ENCODE measurements around the gene PTPRT. TPM values are rescaled to one million over a fixed set of nuclear protein-coding genes. Genes with fewer than 3 reads are reported as not detected.

PTPRT gene
- total RNA-seq, 1 experiment from 2014 or later, result not detected

DNA sequence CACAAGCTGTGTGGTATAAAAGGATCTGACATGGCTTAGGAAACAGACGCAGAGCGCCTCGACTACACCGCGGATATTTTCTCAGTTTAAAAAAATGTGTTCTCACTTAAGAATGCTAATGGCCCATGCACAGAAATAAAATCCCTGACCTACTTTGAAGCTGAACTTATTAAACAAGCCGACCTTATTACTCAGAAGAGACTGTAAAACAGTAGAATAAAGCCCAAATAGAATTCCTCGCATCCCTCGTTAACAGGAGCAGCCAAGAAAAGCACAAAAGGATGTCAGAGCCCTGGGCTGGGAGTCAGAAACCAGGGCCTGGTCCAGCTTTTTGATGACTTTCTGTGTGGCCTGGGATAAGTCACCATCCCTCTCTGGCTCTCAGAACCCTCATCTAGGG, 489.3 kb downstream of the PTPRT start:
- RAD21 ChIA-PET (ENCODE audit: low non-redundant PET in 1 of 2, low total read pairs in 2 of 2, uncharacterized antibody in 2 of 2, unreplicated experiment in 2 of 2), result no interaction called here
- TF ChIP-seq EZH2phosphoT487 (IDR thresholded peaks at IDR 0.05; ENCODE audit: borderline replicate concordance) (no peak), TCF7L2 (IDR thresholded peaks at IDR 0.05; ENCODE audit: borderline replicate concordance, extremely low read depth, insufficient read depth, insufficient read length) (no peak), ZFX (IDR thresholded peaks at IDR 0.05) (no peak), RAD21 (IDR thresholded peaks at IDR 0.05; ENCODE audit: low read depth) (no peak), FOSL1 (IDR thresholded peaks at IDR 0.05; ENCODE audit: low read depth) (no peak)

DNA sequence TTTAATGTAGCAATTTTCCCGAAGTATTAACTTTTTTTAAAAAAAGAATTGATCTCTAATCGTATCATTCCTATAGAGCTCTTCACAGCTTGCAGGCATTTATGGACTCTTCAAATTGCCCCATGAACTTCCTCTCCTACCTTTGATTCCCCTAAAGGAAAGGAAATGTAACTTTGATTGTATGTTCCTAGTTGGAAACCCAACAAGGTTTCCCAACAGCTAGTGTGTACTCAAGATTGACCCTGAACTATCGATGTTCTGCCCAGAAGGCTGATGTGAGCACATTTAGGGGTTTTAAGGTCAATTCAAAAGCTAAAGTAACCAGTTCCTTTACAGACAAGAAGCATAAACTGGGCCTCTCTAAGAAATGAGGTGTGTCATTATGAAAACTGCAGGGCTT, 491.7 kb downstream of the PTPRT start:
- no peaks in the 10 kb centered on the region for H3K79me2 ChIP-seq (ENCODE audit: insufficient read depth, low read length)
- H3K36me3 ChIP-seq (ENCODE audit: control insufficient read depth in 1 of 2, insufficient read depth in 2 of 2, low read length in 2 of 2), result no peaks in the 10 kb centered on the region
- CTCF ChIA-PET, result no interaction called here
- DNase-seq (ENCODE audit: low read depth, low spot score), result no peak
- no TSS peak for BruUV-seq (replicated peaks)
- intact Hi-C loops (cut with micrococcal nuclease), result no loop called here
- RAD21 ChIA-PET (ENCODE audit: low non-redundant PET in 1 of 2, low total read pairs in 2 of 2, uncharacterized antibody in 2 of 2, unreplicated experiment in 2 of 2), result no interaction called here
- no peak overlapping the region for H3K9ac ChIP-seq (ENCODE audit: low read length)
- H2AFZ ChIP-seq (ENCODE audit: low read depth, low read length, poor library complexity, severe bottlenecking), result no peak overlapping the region
- H3K27ac ChIP-seq (ENCODE audit: low read depth, low read length), result no peak overlapping the region
- ATAC-seq, result no peak
- H3K9me2 ChIP-seq (ENCODE audit: insufficient read depth), result no peaks in the 10 kb centered on the region
- H3K4me2 ChIP-seq (ENCODE audit: low read length), result no peak overlapping the region
- H3K4me1 ChIP-seq (ENCODE audit: control insufficient read depth in 1 of 2, insufficient read depth in 2 of 2, low read length in 2 of 2), result no peaks in the 10 kb centered on the region
- no peaks in the 10 kb centered on the region for H4K20me1 ChIP-seq (ENCODE audit: insufficient read depth)
- H3K4me3 ChIP-seq (replicated peaks in 1 of 2; ENCODE audit: low read depth in 1 of 2, low read length in 2 of 2), result no peak overlapping the region
- H3K27me3 ChIP-seq (ENCODE audit: insufficient read depth, low read length), result no peaks in the 10 kb centered on the region
- peaks cover 5 to 36% of the 10 kb centered on the region in 2 experiments; a peak in 2 of 4 replicates for H3K9me3 ChIP-seq (ENCODE audit: control insufficient read depth in 1 of 2, insufficient read depth in 1 of 2, low read depth in 1 of 2, low read length in 2 of 2)
- POLR2A ChIA-PET, result no interaction called here
- TF ChIP-seq JUND (IDR thresholded peaks at IDR 0.05) (no peak), ZBTB33 (IDR thresholded peaks at IDR 0.05; ENCODE audit: extremely low read depth, insufficient replicate concordance, low read length) (no peak), FOSL1 (IDR thresholded peaks at IDR 0.05; ENCODE audit: low read depth) (no peak), ELF1 (IDR thresholded peaks at IDR 0.05; ENCODE audit: borderline replicate concordance, low read depth) (no peak), SRF (IDR thresholded peaks at IDR 0.05; ENCODE audit: low read depth) (no peak), RAD21 (IDR thresholded peaks at IDR 0.05; ENCODE audit: low read depth) (no peak), SIN3A (IDR thresholded peaks at IDR 0.05; ENCODE audit: low read depth) (no peak), POLR2A (IDR thresholded peaks at IDR 0.05; ENCODE audit: borderline replicate concordance, extremely low read depth, insufficient read depth, insufficient read length) (no peak), POLR2AphosphoS5 (IDR thresholded peaks at IDR 0.05; ENCODE audit: low read depth, low read length) (no peak), SP1 (IDR thresholded peaks at IDR 0.05; ENCODE audit: low read depth) (no peak), EGR1 (IDR thresholded peaks at IDR 0.05; ENCODE audit: low read depth) (no peak), CEBPB (IDR thresholded peaks at IDR 0.05; ENCODE audit: low read depth) (no peak)
- TF ChIP-seq, protein P1, sequence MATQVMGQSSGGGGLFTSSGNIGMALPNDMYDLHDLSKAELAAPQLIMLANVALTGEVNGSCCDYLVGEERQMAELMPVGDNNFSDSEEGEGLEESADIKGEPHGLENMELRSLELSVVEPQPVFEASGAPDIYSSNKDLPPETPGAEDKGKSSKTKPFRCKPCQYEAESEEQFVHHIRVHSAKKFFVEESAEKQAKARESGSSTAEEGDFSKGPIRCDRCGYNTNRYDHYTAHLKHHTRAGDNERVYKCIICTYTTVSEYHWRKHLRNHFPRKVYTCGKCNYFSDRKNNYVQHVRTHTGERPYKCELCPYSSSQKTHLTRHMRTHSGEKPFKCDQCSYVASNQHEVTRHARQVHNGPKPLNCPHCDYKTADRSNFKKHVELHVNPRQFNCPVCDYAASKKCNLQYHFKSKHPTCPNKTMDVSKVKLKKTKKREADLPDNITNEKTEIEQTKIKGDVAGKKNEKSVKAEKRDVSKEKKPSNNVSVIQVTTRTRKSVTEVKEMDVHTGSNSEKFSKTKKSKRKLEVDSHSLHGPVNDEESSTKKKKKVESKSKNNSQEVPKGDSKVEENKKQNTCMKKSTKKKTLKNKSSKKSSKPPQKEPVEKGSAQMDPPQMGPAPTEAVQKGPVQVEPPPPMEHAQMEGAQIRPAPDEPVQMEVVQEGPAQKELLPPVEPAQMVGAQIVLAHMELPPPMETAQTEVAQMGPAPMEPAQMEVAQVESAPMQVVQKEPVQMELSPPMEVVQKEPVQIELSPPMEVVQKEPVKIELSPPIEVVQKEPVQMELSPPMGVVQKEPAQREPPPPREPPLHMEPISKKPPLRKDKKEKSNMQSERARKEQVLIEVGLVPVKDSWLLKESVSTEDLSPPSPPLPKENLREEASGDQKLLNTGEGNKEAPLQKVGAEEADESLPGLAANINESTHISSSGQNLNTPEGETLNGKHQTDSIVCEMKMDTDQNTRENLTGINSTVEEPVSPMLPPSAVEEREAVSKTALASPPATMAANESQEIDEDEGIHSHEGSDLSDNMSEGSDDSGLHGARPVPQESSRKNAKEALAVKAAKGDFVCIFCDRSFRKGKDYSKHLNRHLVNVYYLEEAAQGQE (IDR thresholded peaks at IDR 0.05; ENCODE audit: low read depth), result no peak

More for the DNA sequence above, 489.3 kb downstream of the PTPRT start:
- Histone ChIP-seq H3K36me3 (ENCODE audit: control insufficient read depth in 1 of 2, insufficient read depth in 2 of 2, low read length in 2 of 2) (no peaks in the 10 kb centered on the region), H3K27ac (ENCODE audit: low read depth, low read length) (no peak overlapping the region), H3K4me1 (ENCODE audit: control insufficient read depth in 1 of 2, insufficient read depth in 2 of 2, low read length in 2 of 2) (no peaks in the 10 kb centered on the region), H3K9ac (ENCODE audit: low read length) (no peak overlapping the region), H3K27me3 (ENCODE audit: insufficient read depth, low read length) (no peaks in the 10 kb centered on the region), H3K79me2 (ENCODE audit: insufficient read depth, low read length) (no peaks in the 10 kb centered on the region), H3K9me3 (ENCODE audit: control insufficient read depth in 1 of 2, insufficient read depth in 1 of 2, low read depth in 1 of 2, low read length in 2 of 2) (peaks cover 13 to 30% of the 10 kb centered on the region in 2 experiments; a peak in 2 of 4 replicates), H3K9me2 (ENCODE audit: insufficient read depth) (no peaks in the 10 kb centered on the region), H4K20me1 (ENCODE audit: insufficient read depth) (no peaks in the 10 kb centered on the region), H3K4me2 (ENCODE audit: low read length) (no peak overlapping the region), H2AFZ (ENCODE audit: low read depth, low read length, poor library complexity, severe bottlenecking) (no peak overlapping the region), H3K4me3 (replicated peaks in 1 of 2; ENCODE audit: low read depth in 1 of 2, low read length in 2 of 2) (no peak overlapping the region)
- ATAC-seq (no peak), DNase-seq (ENCODE audit: low read depth, low spot score) (no peak)
- POLR2A ChIA-PET, result no interaction called here
- no TSS peak for BruUV-seq (replicated peaks)
- CTCF ChIA-PET, result no interaction called here
- intact Hi-C loops (cut with micrococcal nuclease), result no loop called here

Data from HCT116 (cell line).